Middle frontal gyrus (tissue), 1 donor: ENCODE data around the gene SPNS2.
"Not testable (repeated sequence)": the region's sequence is repeated elsewhere in the genome, so short reads cannot be mapped to it uniquely, and the experiment has no call there.

Source experiments
- DNase-seq: peaks from one replicate; pipeline ENCODE4 v3.0.0-alpha.2; 2015; ENCODE audit warnings: low spot score; ENCODE audit errors: extremely low spot score

The SPNS2 gene

GRCh38 chr17:4565209-4566141 is 66.8 kb downstream of the SPNS2 start:
- DNase-seq, result peak; percentile 61

DNA sequence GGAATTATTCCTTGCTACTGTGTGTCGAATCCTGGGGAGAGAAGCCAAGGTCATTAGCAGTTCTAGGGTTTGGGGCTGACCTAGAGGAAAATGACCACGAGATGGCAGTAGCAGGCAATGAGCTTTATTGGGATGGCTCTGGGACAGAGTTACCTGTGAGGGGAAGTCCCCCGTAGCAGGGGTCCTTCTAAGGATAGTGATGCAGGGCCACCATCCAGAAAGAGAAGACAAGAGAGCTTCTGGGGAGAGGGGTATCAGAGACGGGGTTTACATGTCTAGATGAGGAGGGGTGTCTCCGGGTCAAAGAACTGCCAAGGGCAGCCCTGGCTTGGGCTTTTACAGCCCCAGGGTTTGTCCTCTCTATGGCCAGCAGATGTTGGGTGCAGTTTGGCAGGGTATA is 68.1 kb downstream of the SPNS2 start:
- no peak for DNase-seq

DNA sequence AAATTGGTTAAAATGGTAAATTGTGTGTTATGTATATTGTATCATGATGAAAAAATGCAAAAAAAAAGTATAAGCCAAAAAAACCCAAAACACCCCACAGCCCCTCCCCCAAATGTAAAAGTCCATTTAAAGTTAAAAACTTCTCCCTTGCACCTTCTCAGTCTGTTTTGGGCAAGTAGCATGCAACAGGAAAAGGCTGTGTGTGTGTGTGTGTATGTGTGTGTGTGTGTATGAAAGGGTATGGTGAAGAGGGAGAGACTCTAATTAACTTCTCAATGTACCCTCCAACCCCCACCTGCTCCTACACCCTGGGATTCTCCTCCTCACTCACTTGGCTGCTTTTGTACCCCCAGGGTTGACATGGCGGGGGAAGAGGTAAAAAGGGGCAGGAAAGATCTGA is 70.9 kb downstream of the SPNS2 start:
- DNase-seq, result no peak

- DNase-seq, result no peak
Measured at GRCh38 chr17:4572131-4572530, 73.5 kb downstream of the SPNS2 start.

DNA sequence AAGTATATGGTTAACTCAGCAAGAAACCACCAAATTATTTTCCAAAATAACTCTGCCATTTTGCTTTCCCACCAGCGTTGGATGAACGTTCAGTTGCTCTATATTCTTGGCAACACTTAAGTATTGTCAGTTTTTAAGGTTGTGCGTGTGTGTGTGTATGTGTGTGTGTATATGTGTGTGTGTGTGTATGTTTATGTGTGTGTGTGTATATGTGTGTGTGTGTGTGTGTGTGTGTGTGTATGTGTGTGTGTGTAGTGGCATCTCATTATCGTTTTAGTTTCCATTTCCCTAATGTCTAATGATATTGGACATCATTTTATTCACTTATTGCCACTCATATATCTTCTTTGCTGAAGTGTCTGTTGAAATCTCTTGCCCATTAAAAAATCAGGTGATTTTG is 74.4 kb downstream of the SPNS2 start:
- no peak for DNase-seq

DNA sequence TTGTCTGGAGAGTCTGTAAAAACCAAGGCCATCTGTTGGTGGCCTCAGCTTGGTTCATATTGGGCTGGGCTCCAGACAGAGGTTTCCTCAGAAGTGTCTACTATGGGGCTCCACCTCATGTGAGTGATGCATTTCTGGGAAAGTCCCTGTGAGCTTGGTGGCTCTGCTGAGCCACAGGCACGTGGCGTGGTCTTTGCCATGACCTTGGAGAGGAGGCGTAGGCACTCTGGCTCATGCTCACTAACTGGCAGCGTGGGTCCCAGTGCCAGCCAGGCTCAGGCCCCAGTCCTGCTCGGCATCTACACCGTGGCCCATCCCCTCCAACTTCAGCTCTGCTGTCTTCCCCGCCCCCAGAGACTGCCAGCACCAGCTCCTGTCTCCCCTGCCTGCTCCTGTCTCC is 75.0 kb downstream of the SPNS2 start:
- DNase-seq, result no peak

GRCh38 chr17:4574448-4575045 is 75.9 kb downstream of the SPNS2 start:
- DNase-seq, result no peak

- no peak for DNase-seq
Measured at GRCh38 chr17:4576161-4576558, 77.5 kb downstream of the SPNS2 start.

DNA sequence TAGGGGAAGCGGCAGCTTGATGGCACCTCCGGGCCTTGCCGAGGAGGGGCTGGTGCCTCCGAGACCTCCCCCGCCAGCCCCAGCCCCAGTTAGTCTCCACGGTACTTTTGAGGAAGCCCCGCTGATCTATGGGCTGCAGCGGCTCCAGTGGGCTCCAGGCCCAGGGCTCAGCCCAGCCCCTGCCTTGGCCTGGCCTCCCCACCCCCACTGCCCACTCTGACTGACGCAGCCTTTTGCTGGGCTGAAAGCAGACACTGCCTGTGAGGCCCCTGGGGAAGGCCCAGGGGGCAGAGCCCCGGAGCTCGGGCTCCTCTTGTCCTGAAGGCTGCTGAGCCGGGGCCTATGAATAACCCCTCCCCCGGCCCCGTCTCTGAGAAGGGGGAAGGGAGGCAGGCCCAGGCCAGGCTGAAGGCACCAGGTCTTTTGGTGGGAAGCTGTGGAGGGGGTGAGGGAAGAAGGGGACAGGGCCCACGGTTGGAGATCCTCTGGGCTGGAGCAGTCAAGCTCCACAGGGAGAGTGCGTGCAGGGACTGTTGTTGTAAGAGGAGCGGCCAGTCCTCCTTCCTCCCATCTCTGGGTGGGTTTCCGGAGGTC is 78.1 kb downstream of the SPNS2 start:
- DNase-seq, result no peak

DNA sequence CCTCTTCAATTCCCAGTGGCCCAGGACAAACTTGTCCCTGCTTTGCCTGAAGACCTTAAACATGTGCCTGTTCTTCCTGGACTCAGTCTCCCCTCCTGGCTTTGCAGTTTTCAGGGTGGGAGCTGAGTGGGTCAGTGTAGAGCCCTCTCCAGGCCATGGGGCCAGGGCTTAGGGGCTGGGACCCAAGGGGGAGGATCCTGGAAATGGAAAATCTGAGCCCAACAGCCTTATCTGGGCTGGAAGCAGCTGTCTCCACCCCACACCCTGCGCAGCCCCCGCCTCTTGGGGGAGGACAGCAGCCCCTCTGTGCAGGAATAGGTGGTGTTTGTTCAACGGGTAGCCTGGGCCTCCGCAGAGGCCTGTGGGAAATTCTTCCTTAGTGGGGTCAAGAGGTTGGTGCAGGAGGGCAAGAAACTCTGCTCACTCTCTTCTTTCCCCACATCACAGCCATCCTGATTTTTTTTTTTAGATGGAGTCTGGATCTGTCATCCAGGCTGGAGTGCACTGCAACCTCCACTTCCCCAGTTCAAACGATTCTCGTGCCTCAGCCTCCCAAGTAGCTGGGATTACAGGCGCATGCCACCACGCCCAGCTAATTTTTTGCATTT is 78.8 kb downstream of the SPNS2 start:
- DNase-seq, result no peak

GRCh38 chr17:4578349-4578748 is 79.7 kb downstream of the SPNS2 start:
- not testable (repeated sequence) for DNase-seq

GRCh38 chr17:4579678-4580077 is 81.0 kb downstream of the SPNS2 start:
- no peak for DNase-seq

DNA sequence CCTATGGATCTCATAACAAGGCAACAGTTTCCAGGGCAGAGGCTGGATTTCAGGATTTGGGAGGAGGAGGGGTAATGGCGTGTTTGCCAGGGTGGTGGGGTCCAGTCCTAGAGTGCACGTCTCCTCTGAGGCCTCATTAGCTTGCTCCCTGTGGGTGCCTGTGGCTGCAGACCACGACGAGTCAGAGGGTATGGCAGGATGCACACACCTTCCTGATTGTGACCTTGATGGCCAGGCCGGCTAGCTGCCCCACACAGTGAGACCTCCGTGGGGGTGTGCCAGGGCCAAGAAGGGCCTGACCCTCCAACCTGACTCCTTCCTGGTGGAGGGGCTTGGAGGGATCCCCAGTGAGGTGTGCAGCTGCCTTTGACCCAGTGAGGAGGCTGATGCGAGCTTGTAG is 81.6 kb downstream of the SPNS2 start:
- DNase-seq, result no peak

- no peak for DNase-seq
Measured at GRCh38 chr17:4582101-4582501, 83.4 kb downstream of the SPNS2 start.

- DNase-seq, result no peak
Measured at GRCh38 chr17:4582691-4583090, 84.0 kb downstream of the SPNS2 start.

- no peak for DNase-seq
Measured at GRCh38 chr17:4583206-4583605, 84.5 kb downstream of the SPNS2 start.

DNA sequence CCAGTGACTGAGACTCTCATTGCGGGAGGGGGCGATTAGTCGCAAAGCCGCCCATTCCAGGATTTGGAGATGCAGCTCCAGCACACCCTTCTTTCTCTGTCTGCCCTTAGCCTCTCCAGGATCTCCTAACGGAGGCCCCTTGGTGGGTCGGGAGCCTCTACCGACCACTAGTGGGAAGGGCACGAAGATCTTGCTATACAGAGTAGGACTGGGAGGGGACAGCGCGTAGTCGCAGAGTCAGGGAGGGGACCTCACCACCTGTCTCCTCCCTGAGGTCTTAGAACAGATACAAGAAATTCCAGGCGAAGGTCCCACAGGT is 85.1 kb downstream of the SPNS2 start:
- no peak for DNase-seq

- no peak for DNase-seq
Measured at GRCh38 chr17:4584101-4584916, 85.6 kb downstream of the SPNS2 start, which contains the start of gene SMTNL2. SMTNL2 (plus strand) TSS chr17:4584529; CDS start chr17:4584606, 77 bp downstream.

GRCh38 chr17:4584917-4585637 is 86.4 kb downstream of the SPNS2 start:
- no peak for DNase-seq

DNA sequence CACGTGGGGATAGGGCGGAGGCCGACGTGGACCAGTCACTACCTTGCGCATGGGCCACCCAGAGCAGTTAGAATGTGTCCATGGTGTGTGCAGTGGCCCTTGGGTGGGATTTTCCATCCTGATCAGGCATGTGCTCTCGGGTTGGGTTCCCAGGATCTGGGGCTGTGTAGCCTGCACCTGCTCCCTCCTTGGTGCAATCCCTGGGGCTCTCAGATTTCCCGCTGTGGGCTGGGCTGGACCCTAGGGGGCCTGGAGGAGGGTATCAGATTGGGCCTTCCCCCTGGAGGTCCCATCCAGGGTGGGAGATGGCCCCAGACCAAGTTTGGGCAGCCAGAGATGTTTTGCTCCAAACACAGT is 86.9 kb downstream of the SPNS2 start:
- DNase-seq, result no peak

DNA sequence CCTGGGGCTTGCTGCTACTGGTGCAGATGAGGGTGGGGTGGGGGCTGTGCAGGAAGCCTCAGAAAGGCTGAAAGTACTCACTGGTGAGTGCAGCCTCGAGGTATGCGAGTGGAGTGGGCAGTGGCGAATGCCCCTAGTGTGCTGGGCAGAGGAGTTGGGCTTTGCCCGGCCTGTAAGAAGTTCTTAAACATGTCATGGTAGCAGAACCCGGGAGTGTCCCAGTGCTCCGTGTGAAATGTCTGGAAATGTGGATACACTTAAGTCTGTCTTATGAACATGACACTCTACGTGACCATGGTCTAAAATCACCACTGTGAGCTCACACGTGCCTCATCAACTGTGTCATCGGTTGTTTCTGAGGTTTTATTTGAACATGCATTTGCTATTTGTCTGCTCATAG is 87.4 kb downstream of the SPNS2 start:
- no peak for DNase-seq
